ENCODE measurements around the gene FANCC. TPM values are rescaled to one million over a fixed set of nuclear protein-coding genes. Genes with fewer than 3 reads are reported as not detected.

FANCC gene
- polyA plus RNA-seq, 1 of the 3 experiments (the other 2 are of a cell fraction): 3.5 TPM

DNA sequence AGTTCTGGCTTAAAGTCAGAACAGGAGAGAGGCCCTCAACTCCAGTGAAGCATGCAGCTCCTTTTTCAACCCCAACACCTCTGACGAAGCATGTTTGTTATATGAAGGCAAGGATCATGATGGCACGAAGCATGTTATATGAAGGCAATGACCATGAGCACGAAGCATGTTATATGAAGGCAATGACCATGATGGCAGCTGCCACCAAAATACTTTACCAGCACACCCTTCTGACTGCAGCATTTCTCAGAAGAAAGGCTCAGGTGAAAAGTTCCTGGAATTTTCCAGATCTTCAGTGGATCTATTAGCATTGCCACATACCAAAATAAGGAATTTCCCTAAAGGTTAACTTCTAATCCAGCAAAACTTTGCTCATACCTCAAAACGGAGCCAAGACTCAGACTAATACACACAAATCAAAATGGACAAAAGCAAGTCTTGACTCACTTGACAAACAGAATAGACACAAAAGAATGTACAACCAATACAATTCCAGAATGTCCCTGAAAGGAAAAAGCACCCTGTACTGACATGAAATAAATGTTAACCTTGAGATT is 217.4 kb downstream of the FANCC start:
- TF ChIP-seq, protein P1, sequence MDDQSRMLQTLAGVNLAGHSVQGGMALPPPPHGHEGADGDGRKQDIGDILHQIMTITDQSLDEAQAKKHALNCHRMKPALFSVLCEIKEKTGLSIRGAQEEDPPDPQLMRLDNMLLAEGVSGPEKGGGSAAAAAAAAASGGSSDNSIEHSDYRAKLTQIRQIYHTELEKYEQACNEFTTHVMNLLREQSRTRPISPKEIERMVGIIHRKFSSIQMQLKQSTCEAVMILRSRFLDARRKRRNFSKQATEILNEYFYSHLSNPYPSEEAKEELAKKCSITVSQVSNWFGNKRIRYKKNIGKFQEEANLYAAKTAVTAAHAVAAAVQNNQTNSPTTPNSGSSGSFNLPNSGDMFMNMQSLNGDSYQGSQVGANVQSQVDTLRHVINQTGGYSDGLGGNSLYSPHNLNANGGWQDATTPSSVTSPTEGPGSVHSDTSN (IDR thresholded peaks at IDR 0.05): peak; percentile 36; the same call in 1 of the 2 replicates
- TF ChIP-seq SMC3 (IDR thresholded peaks at IDR 0.05; ENCODE audit: low read depth, low read length): no peak
- 0 out of 2 replicates have a peak overlapping the region, but pooled peaks have one; percentile 11 for H3K4me2 ChIP-seq
- no peaks in the 10 kb centered on the region for H3K27me3 ChIP-seq (ENCODE audit: insufficient read depth)
- ChIA-PET CTCF (interaction anchor here (0.6 to 2.1 kb wide), 5 partner anchors 11 to 54 kb away, joined by 3 to 7 read pairs (median 3); no protein-coding TSS in a partner anchor), POLR2A (no interaction called here)
- H3K4me3 ChIP-seq (ENCODE audit: low read depth in 2 of 2, low read length in 1 of 2): no peak overlapping the region
- no peaks in the 10 kb centered on the region for H3K79me2 ChIP-seq (ENCODE audit: insufficient read depth)
- H4K20me1 ChIP-seq (ENCODE audit: insufficient read depth): no peaks in the 10 kb centered on the region
- no peak for DNase-seq
- WGBS (ENCODE audit: low lambda C conversion rate): 83% methylated on average over 4 of the region's 4 CpGs
- H2AFZ ChIP-seq (ENCODE audit: low read depth): no peak overlapping the region
- H3K9ac ChIP-seq: no peak overlapping the region
- H3K27ac ChIP-seq (ENCODE audit: low read depth in 2 of 2, low read length in 1 of 2): peak overlapping the region; percentile 33 to 76; a peak in 2 of 4 replicates
- no peaks in the 10 kb centered on the region for H3K9me2 ChIP-seq
- H3K9me3 ChIP-seq: no peaks in the 10 kb centered on the region
- no peaks in the 10 kb centered on the region for H3F3A ChIP-seq (replicated peaks; ENCODE audit: insufficient read depth)
- H3K36me3 ChIP-seq (replicated peaks in 1 of 2; ENCODE audit: control insufficient read depth in 1 of 2, insufficient read depth in 2 of 2, low read length in 1 of 2): peaks cover 1 to 16% of the 10 kb centered on the region in 2 experiments
- H3K4me1 ChIP-seq (ENCODE audit: control insufficient read depth in 1 of 2, insufficient read depth in 2 of 2, low read depth in 1 of 2, low read length in 1 of 2): peaks cover 12 to 93% of the 10 kb centered on the region in 2 experiments; a peak in 1 of 4 replicates

DNA sequence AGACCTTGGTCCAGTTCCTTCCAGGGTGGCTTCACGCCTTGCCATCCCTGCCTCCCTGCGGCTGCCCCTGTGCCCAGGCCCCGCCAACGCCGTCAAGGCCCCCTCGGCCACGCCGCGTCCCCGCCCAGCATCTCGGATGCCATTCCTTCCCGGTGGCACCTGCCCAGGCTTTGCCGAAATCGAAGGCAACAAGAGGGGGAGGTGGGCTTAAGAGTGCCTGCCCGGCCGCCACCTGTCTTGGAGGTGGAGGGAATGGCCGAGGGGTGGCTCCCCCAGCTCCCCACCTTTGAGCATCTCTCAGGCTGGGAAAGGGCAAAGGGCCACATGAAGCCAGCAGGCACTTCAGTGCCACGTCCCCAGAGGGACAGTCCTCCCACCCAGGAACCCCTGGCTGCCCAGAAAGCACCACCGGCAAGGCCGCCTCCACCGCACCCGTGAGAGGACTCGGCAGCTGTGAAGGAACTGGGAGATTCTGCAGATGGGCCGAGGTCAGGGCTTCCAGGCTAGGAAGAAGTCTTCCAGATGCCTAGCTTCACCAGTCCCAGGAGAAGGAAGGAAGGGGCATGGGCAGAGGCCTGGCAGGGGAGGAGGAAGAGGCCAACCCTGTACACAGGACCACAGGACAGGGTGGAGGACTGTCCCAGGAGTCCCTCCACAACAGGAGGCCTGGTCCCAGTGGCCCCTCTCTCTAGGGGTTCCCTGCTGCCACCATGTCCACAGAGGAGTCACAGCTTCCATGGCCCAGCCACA is 218.0 kb downstream of the FANCC start:
- no peak overlapping the region for H2AFZ ChIP-seq (ENCODE audit: low read depth)
- H3K4me3 ChIP-seq (ENCODE audit: low read depth in 2 of 2, low read length in 1 of 2): no peak overlapping the region
- H3K9me2 ChIP-seq: no peaks in the 10 kb centered on the region
- 0 out of 2 replicates have a peak overlapping the region, but pooled peaks have one; percentile 11 for H3K4me2 ChIP-seq
- no peaks in the 10 kb centered on the region for H3K9me3 ChIP-seq
- WGBS (ENCODE audit: low lambda C conversion rate): 94% methylated on average over 10 of the region's 24 CpGs
- H3K9ac ChIP-seq: no peak overlapping the region
- ChIA-PET CTCF (interaction anchor here (0.6 to 2.1 kb wide), 6 partner anchors 10 to 53 kb away, joined by 3 to 7 read pairs (median 4); no protein-coding TSS in a partner anchor), POLR2A (no interaction called here)
- no peak for DNase-seq
- H3K4me1 ChIP-seq (ENCODE audit: control insufficient read depth in 1 of 2, insufficient read depth in 2 of 2, low read depth in 1 of 2, low read length in 1 of 2): peaks cover 12 to 93% of the 10 kb centered on the region in 2 experiments; a peak in 1 of 4 replicates
- no peak for TF ChIP-seq RAD21 (IDR thresholded peaks at IDR 0.05; ENCODE audit: low read length)
- no peak for TF ChIP-seq POLR2AphosphoS5 (IDR thresholded peaks at IDR 0.05; ENCODE audit: low read depth, low read length)
- TF ChIP-seq YY1 (IDR thresholded peaks at IDR 0.05; ENCODE audit: low read depth): no peak
- no peak for TF ChIP-seq GATA2 (CRISPR knock-in tag; IDR thresholded peaks at IDR 0.05)
- no peak for TF ChIP-seq FOSL2 (IDR thresholded peaks at IDR 0.05; ENCODE audit: borderline replicate concordance, low read depth)
- no peak for TF ChIP-seq SMC3 (IDR thresholded peaks at IDR 0.05; ENCODE audit: low read depth, low read length)
- no peak for TF ChIP-seq NFIC (IDR thresholded peaks at IDR 0.05; ENCODE audit: borderline replicate concordance)
- TF ChIP-seq, protein P2, sequence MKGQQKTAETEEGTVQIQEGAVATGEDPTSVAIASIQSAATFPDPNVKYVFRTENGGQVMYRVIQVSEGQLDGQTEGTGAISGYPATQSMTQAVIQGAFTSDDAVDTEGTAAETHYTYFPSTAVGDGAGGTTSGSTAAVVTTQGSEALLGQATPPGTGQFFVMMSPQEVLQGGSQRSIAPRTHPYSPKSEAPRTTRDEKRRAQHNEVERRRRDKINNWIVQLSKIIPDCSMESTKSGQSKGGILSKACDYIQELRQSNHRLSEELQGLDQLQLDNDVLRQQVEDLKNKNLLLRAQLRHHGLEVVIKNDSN (IDR thresholded peaks at IDR 0.05; ENCODE audit: borderline replicate concordance, low read depth): no peak
- no peak for TF ChIP-seq RCOR1 (IDR thresholded peaks at IDR 0.05; ENCODE audit: low read length)
- no peak for TF ChIP-seq RFX5 (IDR thresholded peaks at IDR 0.05; ENCODE audit: low read length)
- no peak for TF ChIP-seq MXI1 (IDR thresholded peaks at IDR 0.05; ENCODE audit: low read depth, low read length)
- TF ChIP-seq, protein P3, sequence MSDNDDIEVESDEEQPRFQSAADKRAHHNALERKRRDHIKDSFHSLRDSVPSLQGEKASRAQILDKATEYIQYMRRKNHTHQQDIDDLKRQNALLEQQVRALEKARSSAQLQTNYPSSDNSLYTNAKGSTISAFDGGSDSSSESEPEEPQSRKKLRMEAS (IDR thresholded peaks at IDR 0.05; ENCODE audit: low read depth): no peak
- H3K79me2 ChIP-seq (ENCODE audit: insufficient read depth): no peaks in the 10 kb centered on the region
- H4K20me1 ChIP-seq (ENCODE audit: insufficient read depth): no peaks in the 10 kb centered on the region
- H3K27ac ChIP-seq (ENCODE audit: low read depth in 2 of 2, low read length in 1 of 2): peak overlapping the region; percentile 11 to 33; a peak in 2 of 4 replicates
- H3F3A ChIP-seq (replicated peaks; ENCODE audit: insufficient read depth): no peaks in the 10 kb centered on the region
- no peaks in the 10 kb centered on the region for H3K27me3 ChIP-seq (ENCODE audit: insufficient read depth)
- H3K36me3 ChIP-seq (replicated peaks in 1 of 2; ENCODE audit: control insufficient read depth in 1 of 2, insufficient read depth in 2 of 2, low read length in 1 of 2): peaks cover 0 to 14% of the 10 kb centered on the region in 2 experiments
